Endometrial microvascular endothelial cells (primary cell): ENCODE measurements around the gene DROSHA. TPM values are rescaled to one million over a fixed set of nuclear protein-coding genes. Genes with fewer than 3 reads are reported as not detected.
"Not testable (repeated sequence)": the region's sequence is repeated elsewhere in the genome, so short reads cannot be mapped to it uniquely, and the experiment has no call there.

Source experiments
- in situ Hi-C: cut with HindIII; loops from 2 replicates; pipeline ENCODE4 v1.10.0; 2017; ENCODE audit warnings: low sequenced_read_pairs, low pct_unique_long_range_greater_than_20kb; ENCODE audit errors: inconsistent ontology term
- total RNA-seq: library from RNA; depleted of rRNA; stranded (reverse); fragments of >200 nt; gene quantifications from one replicate; pipeline ENCODE4 v1.2.3, GENCODE V29; 2015; ENCODE audit errors: inconsistent ontology term

Gene DROSHA
- total RNA-seq, 1 donor from 2014 or later, result 35.7 TPM

GRCh38 chr5:31397926-31398557 lies 133.9 kb downstream of the DROSHA start:
- in situ Hi-C loops, result no loop called here

- in situ Hi-C loops, result no loop called here
These were observed 135.1 kb downstream of the DROSHA start for GRCh38 chr5:31396611-31397295.

GRCh38 chr5:31395450-31396045 lies 136.3 kb downstream of the DROSHA start:
- in situ Hi-C loops, result not testable (repeated sequence)

GRCh38 chr5:31393126-31393525 lies 138.8 kb downstream of the DROSHA start:
- in situ Hi-C loops, result no loop called here

GRCh38 chr5:31392061-31392460 lies 139.8 kb downstream of the DROSHA start:
- in situ Hi-C loops, result no loop called here

GRCh38 chr5:31390256-31390655 lies 141.6 kb downstream of the DROSHA start:
- in situ Hi-C loops, result no loop called here

- in situ Hi-C loops, result no loop called here
These were observed 145.9 kb downstream of the DROSHA start for GRCh38 chr5:31385774-31386537.

- in situ Hi-C loops, result no loop called here
These were observed 148.2 kb downstream of the DROSHA start for GRCh38 chr5:31383734-31384133.

GRCh38 chr5:31382051-31382878 lies 149.6 kb downstream of the DROSHA start:
- in situ Hi-C loops, result no loop called here

- in situ Hi-C loops, result no loop called here
These were observed 150.6 kb downstream of the DROSHA start for GRCh38 chr5:31381299-31381698.

GRCh38 chr5:31380049-31380448 lies 151.8 kb downstream of the DROSHA start:
- in situ Hi-C loops, result no loop called here

GRCh38 chr5:31378838-31379237 lies 153.1 kb downstream of the DROSHA start:
- in situ Hi-C loops, result no loop called here

- in situ Hi-C loops, result no loop called here
These were observed 153.8 kb downstream of the DROSHA start for GRCh38 chr5:31378136-31378535.

- in situ Hi-C loops, result no loop called here
These were observed 154.5 kb downstream of the DROSHA start for GRCh38 chr5:31377274-31377946.

GRCh38 chr5:31375999-31376720 lies 155.7 kb downstream of the DROSHA start:
- in situ Hi-C loops, result no loop called here

GRCh38 chr5:31372124-31372523 lies 159.8 kb downstream of the DROSHA start:
- in situ Hi-C loops, result no loop called here

- in situ Hi-C loops, result no loop called here
These were observed 165.0 kb downstream of the DROSHA start for GRCh38 chr5:31366941-31367340.

- in situ Hi-C loops, result no loop called here
These were observed 166.1 kb downstream of the DROSHA start for GRCh38 chr5:31365776-31366175.
